Neural progenitor cell (in vitro differentiated cells): ENCODE data around the gene SLC41A3. TPM values are rescaled to one million over a fixed set of nuclear protein-coding genes. Genes with fewer than 3 reads are reported as not detected.

Source experiments
- DNase-seq: peaks from one replicate; pipeline ENCODE4 v3.0.0-alpha.2; 2016; ENCODE audit warnings: low spot score
- H2AFZ ChIP-seq: fragments of 200-600 bp; sonication (generic); replicated peaks from 2 replicates; pipeline ENCODE4 v1.6.1; 2016; ENCODE audit warnings: antibody characterized with exemption
- H3F3A ChIP-seq: fragments of 200-600 bp; sonication (generic); 2 replicates; pipeline ENCODE4 v1.6.1; 2016; ENCODE audit warnings: antibody characterized with exemption, low read depth
- H3K27ac ChIP-seq: fragments of 200-600 bp; sonication (generic); 2 replicates; pipeline ENCODE4 v1.5.1; 2016; ENCODE audit warnings: mild to moderate bottlenecking
- H3K27me3 ChIP-seq: fragments of 200-600 bp; sonication (generic); 2 replicates; pipeline ENCODE4 v1.6.1; 2016; ENCODE audit warnings: mild to moderate bottlenecking, moderate library complexity
- H3K36me3 ChIP-seq: fragments of 200-600 bp; sonication (generic); 2 replicates; pipeline ENCODE4 v1.5.1; 2016
- H3K4me1 ChIP-seq: fragments of 200-600 bp; sonication (generic); 2 replicates; pipeline ENCODE4 v1.6.1; 2016; ENCODE audit warnings: mixed run types
- H3K4me2 ChIP-seq: fragments of 200-600 bp; sonication (generic); 2 replicates; pipeline ENCODE4 v1.6.1; 2016
- H3K4me3 ChIP-seq: fragments of 200-600 bp; sonication (generic); 2 replicates; pipeline ENCODE4 v1.5.1; 2016
- H3K79me2 ChIP-seq: fragments of 200-600 bp; sonication (generic); 2 replicates; pipeline ENCODE4 v1.6.1; 2016; ENCODE audit warnings: low read depth
- H3K9ac ChIP-seq: fragments of 200-600 bp; sonication (generic); 2 replicates; pipeline ENCODE4 v1.6.1; 2016
- H3K9me3 ChIP-seq: fragments of 200-600 bp; sonication (generic); 2 replicates; pipeline ENCODE4 v1.5.1; 2016; ENCODE audit warnings: low read depth
- H4K20me1 ChIP-seq: fragments of 200-600 bp; sonication (generic); 2 replicates; pipeline ENCODE4 v1.6.1; 2016; ENCODE audit warnings: low read depth
- H3K27ac Mint-ChIP-seq: 3 replicates; pipeline ENCODE4 v1.8.0; 2021; ENCODE audit warnings: mixed read lengths
- H3K27me3 Mint-ChIP-seq: 2 replicates; pipeline ENCODE4 v1.8.0; 2022; ENCODE audit warnings: low read depth, mild to moderate bottlenecking, inconsistent platforms, moderate library complexity, mixed read lengths; ENCODE audit not compliant: insufficient read depth
- H3K36me3 Mint-ChIP-seq: 3 replicates; pipeline ENCODE4 v1.8.0; 2021; ENCODE audit warnings: mixed read lengths
- H3K4me1 Mint-ChIP-seq: 3 replicates; pipeline ENCODE4 v1.8.0; 2021; ENCODE audit warnings: mixed read lengths
- H3K4me3 Mint-ChIP-seq: 3 replicates; pipeline ENCODE4 v1.8.0; 2021; ENCODE audit warnings: mild to moderate bottlenecking, moderate library complexity, mixed read lengths
- H3K9me3 Mint-ChIP-seq: 3 replicates; pipeline ENCODE4 v1.8.0; 2020; ENCODE audit warnings: mixed read lengths
- EZH2 ChIP-seq: fragments of 200-600 bp; sonication (generic); IDR thresholded peaks from 2 replicates; pipeline ENCODE4 v1.6.1; 2017; ENCODE audit warnings: antibody characterized with exemption, mild to moderate bottlenecking, moderate library complexity
- EZH2phosphoT487 ChIP-seq: fragments of 200-600 bp; sonication (generic); IDR thresholded peaks from 2 replicates; pipeline ENCODE4 v1.6.1; 2017; ENCODE audit warnings: antibody characterized with exemption
- total RNA-seq: library from RNA; depleted of rRNA; stranded (reverse); fragments of >200 nt; gene quantifications from 2 replicates; pipeline ENCODE4 v1.2.3, GENCODE V29; 2015; ENCODE audit warnings: low replicate concordance
- TF ChIP-seq, protein P1 (sequence below): fragments of 200-600 bp; sonication (generic); IDR thresholded peaks from 2 replicates; pipeline ENCODE4 v1.5.1; 2017; ENCODE audit warnings: antibody characterized with exemption, mild to moderate bottlenecking

Gene SLC41A3
- total RNA-seq, 1 donor from 2014 or later: 24.9 TPM

- Histone ChIP-seq H3K27ac (no peak overlapping the region), H3K4me1 (no peaks in the 10 kb centered on the region), H4K20me1 (no peaks in the 10 kb centered on the region), H3K79me2 (no peaks in the 10 kb centered on the region), H3K9me3 (no peaks in the 10 kb centered on the region), H3K27me3 (peaks cover 63% of the 10 kb centered on the region), H3K36me3 (no peaks in the 10 kb centered on the region), H2AFZ (no peak overlapping the region), H3K4me3 (no peak overlapping the region), H3F3A (no peaks in the 10 kb centered on the region), H3K9ac (no peak overlapping the region), H3K4me2 (no peak overlapping the region)
- no peaks in the 10 kb centered on the region for H3K4me1 Mint-ChIP-seq
- TF ChIP-seq EZH2 (no peak), EZH2phosphoT487 (no peak)
- TF ChIP-seq, protein P1, sequence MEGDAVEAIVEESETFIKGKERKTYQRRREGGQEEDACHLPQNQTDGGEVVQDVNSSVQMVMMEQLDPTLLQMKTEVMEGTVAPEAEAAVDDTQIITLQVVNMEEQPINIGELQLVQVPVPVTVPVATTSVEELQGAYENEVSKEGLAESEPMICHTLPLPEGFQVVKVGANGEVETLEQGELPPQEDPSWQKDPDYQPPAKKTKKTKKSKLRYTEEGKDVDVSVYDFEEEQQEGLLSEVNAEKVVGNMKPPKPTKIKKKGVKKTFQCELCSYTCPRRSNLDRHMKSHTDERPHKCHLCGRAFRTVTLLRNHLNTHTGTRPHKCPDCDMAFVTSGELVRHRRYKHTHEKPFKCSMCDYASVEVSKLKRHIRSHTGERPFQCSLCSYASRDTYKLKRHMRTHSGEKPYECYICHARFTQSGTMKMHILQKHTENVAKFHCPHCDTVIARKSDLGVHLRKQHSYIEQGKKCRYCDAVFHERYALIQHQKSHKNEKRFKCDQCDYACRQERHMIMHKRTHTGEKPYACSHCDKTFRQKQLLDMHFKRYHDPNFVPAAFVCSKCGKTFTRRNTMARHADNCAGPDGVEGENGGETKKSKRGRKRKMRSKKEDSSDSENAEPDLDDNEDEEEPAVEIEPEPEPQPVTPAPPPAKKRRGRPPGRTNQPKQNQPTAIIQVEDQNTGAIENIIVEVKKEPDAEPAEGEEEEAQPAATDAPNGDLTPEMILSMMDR: no peak
- no peak overlapping the region for H3K27ac Mint-ChIP-seq
- peaks cover 13% of the 10 kb centered on the region for H3K27me3 Mint-ChIP-seq
- H3K4me3 Mint-ChIP-seq: no peak overlapping the region
- no peaks in the 10 kb centered on the region for H3K36me3 Mint-ChIP-seq
- H3K9me3 Mint-ChIP-seq: peaks cover 8% of the 10 kb centered on the region
- DNase-seq: no peak
These were observed 123.3 kb downstream of the SLC41A3 start for GRCh38 chr3:125960456-125961288.

DNA sequence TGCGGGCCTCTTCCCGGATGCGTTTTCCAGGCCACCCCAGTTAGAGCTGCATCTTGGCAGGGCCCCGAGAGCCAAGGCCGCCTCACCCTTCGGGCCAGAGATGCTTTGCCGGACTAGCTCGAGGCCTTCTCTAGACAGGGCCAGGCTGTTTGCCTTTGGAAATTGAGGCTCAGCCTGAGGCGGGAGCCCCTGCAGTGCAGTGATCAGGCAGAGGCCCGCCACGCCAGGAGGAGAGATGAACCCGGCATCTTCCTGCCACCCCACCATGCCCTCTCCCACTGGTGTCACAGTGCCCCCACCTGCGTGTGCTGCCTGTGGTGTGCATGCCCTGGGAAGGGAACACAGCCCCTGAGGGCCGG, 123.9 kb downstream of the SLC41A3 start:
- Mint-ChIP-seq H3K9me3 (peaks cover 8% of the 10 kb centered on the region), H3K27me3 (peaks cover 13% of the 10 kb centered on the region), H3K27ac (no peak overlapping the region), H3K4me3 (no peak overlapping the region), H3K4me1 (no peaks in the 10 kb centered on the region), H3K36me3 (no peaks in the 10 kb centered on the region)
- Histone ChIP-seq H3K4me2 (no peak overlapping the region), H3K4me1 (no peaks in the 10 kb centered on the region), H4K20me1 (no peaks in the 10 kb centered on the region), H3K36me3 (no peaks in the 10 kb centered on the region), H3K9me3 (no peaks in the 10 kb centered on the region), H3K9ac (no peak overlapping the region), H3K27me3 (peaks cover 63% of the 10 kb centered on the region), H3K79me2 (no peaks in the 10 kb centered on the region), H2AFZ (no peak overlapping the region), H3K4me3 (no peak overlapping the region), H3K27ac (no peak overlapping the region), H3F3A (no peaks in the 10 kb centered on the region)
- TF ChIP-seq, protein P1: no peak
- TF ChIP-seq EZH2 (no peak), EZH2phosphoT487 (no peak)
- no peak for DNase-seq

- Mint-ChIP-seq H3K36me3 (no peaks in the 10 kb centered on the region), H3K27ac (no peak overlapping the region), H3K4me1 (no peaks in the 10 kb centered on the region), H3K27me3 (peaks cover 13% of the 10 kb centered on the region), H3K4me3 (no peak overlapping the region), H3K9me3 (peaks cover 8% of the 10 kb centered on the region)
- no peak overlapping the region for H3K27ac ChIP-seq
- no peak overlapping the region for H3K4me2 ChIP-seq
- no peak overlapping the region for H2AFZ ChIP-seq
- no peak overlapping the region for H3K9ac ChIP-seq
- H3K9me3 ChIP-seq: no peaks in the 10 kb centered on the region
- no peaks in the 10 kb centered on the region for H3K36me3 ChIP-seq
- H4K20me1 ChIP-seq: no peaks in the 10 kb centered on the region
- H3K4me1 ChIP-seq: no peaks in the 10 kb centered on the region
- DNase-seq: no peak
- no peaks in the 10 kb centered on the region for H3F3A ChIP-seq
- H3K79me2 ChIP-seq: no peaks in the 10 kb centered on the region
- peaks cover 63% of the 10 kb centered on the region for H3K27me3 ChIP-seq
- H3K4me3 ChIP-seq: no peak overlapping the region
- TF ChIP-seq, protein P1: no peak
- TF ChIP-seq EZH2phosphoT487: no peak
- TF ChIP-seq EZH2: no peak
These were observed 124.4 kb downstream of the SLC41A3 start for GRCh38 chr3:125959317-125960065.
